ENCODE measurements around the gene VGLL4. TPM values are rescaled to one million over a fixed set of nuclear protein-coding genes. Genes with fewer than 3 reads are reported as not detected.

The VGLL4 gene
- polyA plus RNA-seq, 1 donor (not counting 4 experiments of a cell fraction or from before 2014, with no cell fraction given), result 32.6 TPM

DNA sequence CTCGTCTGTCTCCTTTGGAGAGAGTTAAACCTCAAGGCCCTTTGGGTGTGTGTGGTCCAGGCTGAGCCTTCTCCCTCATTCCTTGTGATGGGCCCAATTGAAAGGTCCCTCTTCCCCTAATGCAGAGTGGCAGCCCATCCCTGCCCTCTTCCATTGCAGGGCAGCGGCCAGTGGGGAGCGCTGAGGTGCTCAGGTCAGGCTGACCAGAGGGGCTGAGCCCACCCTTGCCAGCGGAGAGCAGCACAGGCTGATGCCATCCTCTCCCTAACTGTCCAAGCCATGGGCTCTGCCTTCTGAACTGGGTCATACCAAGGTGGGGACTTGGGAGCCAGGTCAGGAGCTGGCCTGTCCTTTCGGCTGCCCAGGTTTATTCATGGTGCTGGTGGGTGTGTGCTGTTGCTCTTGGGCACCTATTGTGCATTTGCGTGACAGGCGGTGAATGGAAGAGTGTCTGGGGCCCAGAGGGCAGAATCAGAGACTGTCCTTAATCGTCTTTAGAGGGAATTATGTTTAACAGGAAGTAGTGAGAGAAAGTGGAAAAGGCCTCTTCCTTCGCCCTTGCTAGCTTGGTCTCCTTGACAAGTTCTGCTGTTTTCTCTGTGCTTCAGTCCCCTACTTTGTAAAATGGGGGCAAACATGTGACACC is 96.9 kb downstream of the VGLL4 start:
- no peak overlapping the region for H3K9ac ChIP-seq (ENCODE audit: control insufficient read depth, extremely low read depth, insufficient read depth, low read length)
- no peaks in the 10 kb centered on the region for H3K36me3 ChIP-seq (ENCODE audit: control insufficient read depth in 2 of 2, extremely low read depth in 1 of 2, insufficient read depth in 2 of 2, low read length in 2 of 2)
- DNase-seq (ENCODE audit: low read depth, low spot score), result no peak
- H3K27ac ChIP-seq (ENCODE audit: control insufficient read depth, insufficient read depth, low read length), result no peak overlapping the region
- no peaks in the 10 kb centered on the region for H3K27me3 ChIP-seq (ENCODE audit: control insufficient read depth, extremely low read depth, insufficient read depth, low read length)
- H4K20me1 ChIP-seq (ENCODE audit: control insufficient read depth, extremely low read depth, insufficient read depth, low read length), result no peaks in the 10 kb centered on the region
- H3K79me2 ChIP-seq (ENCODE audit: control insufficient read depth, insufficient read depth, low read length), result no peaks in the 10 kb centered on the region
- H3K4me2 ChIP-seq (ENCODE audit: control insufficient read depth, extremely low read depth, insufficient read depth, low read depth, low read length), result no peak overlapping the region
- no peak overlapping the region for H2AFZ ChIP-seq (ENCODE audit: control insufficient read depth, low read length)
- dilution Hi-C loops (cut with MboI; ENCODE audit: extremely low pct_ligation_motif_present, low sequenced_read_pairs), result no loop called here
- H3K9me3 ChIP-seq (ENCODE audit: control insufficient read depth, low read depth, low read length), result no peaks in the 10 kb centered on the region
- TF ChIP-seq, protein P1, sequence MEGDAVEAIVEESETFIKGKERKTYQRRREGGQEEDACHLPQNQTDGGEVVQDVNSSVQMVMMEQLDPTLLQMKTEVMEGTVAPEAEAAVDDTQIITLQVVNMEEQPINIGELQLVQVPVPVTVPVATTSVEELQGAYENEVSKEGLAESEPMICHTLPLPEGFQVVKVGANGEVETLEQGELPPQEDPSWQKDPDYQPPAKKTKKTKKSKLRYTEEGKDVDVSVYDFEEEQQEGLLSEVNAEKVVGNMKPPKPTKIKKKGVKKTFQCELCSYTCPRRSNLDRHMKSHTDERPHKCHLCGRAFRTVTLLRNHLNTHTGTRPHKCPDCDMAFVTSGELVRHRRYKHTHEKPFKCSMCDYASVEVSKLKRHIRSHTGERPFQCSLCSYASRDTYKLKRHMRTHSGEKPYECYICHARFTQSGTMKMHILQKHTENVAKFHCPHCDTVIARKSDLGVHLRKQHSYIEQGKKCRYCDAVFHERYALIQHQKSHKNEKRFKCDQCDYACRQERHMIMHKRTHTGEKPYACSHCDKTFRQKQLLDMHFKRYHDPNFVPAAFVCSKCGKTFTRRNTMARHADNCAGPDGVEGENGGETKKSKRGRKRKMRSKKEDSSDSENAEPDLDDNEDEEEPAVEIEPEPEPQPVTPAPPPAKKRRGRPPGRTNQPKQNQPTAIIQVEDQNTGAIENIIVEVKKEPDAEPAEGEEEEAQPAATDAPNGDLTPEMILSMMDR (optimal IDR thresholded peaks at IDR 0.05 in 1 of 3, IDR thresholded peaks at IDR 0.05 in 1 of 3, conservative IDR thresholded peaks at IDR 0.05 in 1 of 3; ENCODE audit: extremely low read depth in 1 of 3, insufficient read depth in 2 of 3, low read length in 3 of 3), result no peak
- H3K4me3 ChIP-seq (ENCODE audit: control insufficient read depth in 2 of 3, extremely low read depth in 1 of 3, insufficient read depth in 2 of 3, low read depth in 1 of 3, low read length in 3 of 3), result no peak overlapping the region
- FAIRE-seq, result no peak
- peaks cover 3% of the 10 kb centered on the region for H3K4me1 ChIP-seq (ENCODE audit: control insufficient read depth, extremely low read depth, insufficient read depth, low read length)
- H3K9me1 ChIP-seq (ENCODE audit: control insufficient read depth, extremely low read depth, insufficient read depth, low read length), result no peaks in the 10 kb centered on the region

DNA sequence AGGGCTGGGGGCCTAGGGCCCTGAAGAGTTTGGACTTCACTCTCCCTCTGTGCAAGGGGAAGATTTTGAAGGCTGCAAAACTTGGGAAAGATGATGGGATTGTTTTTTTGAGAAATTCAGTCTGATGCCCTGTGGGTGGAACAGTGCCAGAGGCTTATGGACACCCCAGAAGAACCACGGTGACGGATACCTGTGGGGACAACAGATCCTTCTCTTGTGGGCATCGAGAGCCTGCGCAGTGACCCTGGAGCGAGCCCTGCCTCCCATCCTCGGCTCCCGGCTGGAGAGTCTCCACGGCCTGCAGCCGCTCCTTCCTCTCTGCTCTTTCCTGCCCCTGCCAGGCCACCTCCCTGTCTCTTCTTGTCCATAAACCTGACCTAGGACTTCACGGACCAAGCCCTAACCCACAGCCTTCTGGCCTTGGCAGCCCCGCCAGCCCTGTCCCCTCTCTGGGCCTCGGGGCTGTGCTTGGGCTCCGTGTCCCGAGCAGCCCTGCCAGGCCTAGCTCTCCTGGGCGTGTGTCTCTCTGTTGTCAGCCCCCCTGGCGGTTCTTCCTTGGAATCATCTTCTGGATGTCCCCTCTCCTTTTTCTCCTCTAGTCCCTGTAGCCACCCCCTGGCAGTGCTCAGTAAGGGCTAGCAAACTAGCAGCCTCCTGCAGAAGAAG is 98.4 kb downstream of the VGLL4 start:
- Histone ChIP-seq H3K4me2 (ENCODE audit: control insufficient read depth, extremely low read depth, insufficient read depth, low read depth, low read length) (no peak overlapping the region), H3K4me3 (ENCODE audit: control insufficient read depth in 2 of 3, extremely low read depth in 1 of 3, insufficient read depth in 2 of 3, low read depth in 1 of 3, low read length in 3 of 3) (no peak overlapping the region), H2AFZ (ENCODE audit: control insufficient read depth, low read length) (no peak overlapping the region), H3K9me1 (ENCODE audit: control insufficient read depth, extremely low read depth, insufficient read depth, low read length) (no peaks in the 10 kb centered on the region), H3K27me3 (ENCODE audit: control insufficient read depth, extremely low read depth, insufficient read depth, low read length) (no peaks in the 10 kb centered on the region), H3K4me1 (ENCODE audit: control insufficient read depth, extremely low read depth, insufficient read depth, low read length) (peaks cover 3% of the 10 kb centered on the region), H3K9ac (ENCODE audit: control insufficient read depth, extremely low read depth, insufficient read depth, low read length) (no peak overlapping the region), H3K79me2 (ENCODE audit: control insufficient read depth, insufficient read depth, low read length) (no peaks in the 10 kb centered on the region), H3K9me3 (ENCODE audit: control insufficient read depth, low read depth, low read length) (no peaks in the 10 kb centered on the region), H3K36me3 (ENCODE audit: control insufficient read depth in 2 of 2, extremely low read depth in 1 of 2, insufficient read depth in 2 of 2, low read length in 2 of 2) (no peaks in the 10 kb centered on the region), H4K20me1 (ENCODE audit: control insufficient read depth, extremely low read depth, insufficient read depth, low read length) (no peaks in the 10 kb centered on the region), H3K27ac (ENCODE audit: control insufficient read depth, insufficient read depth, low read length) (no peak overlapping the region)
- no peak for TF ChIP-seq EZH2 (IDR thresholded peaks at IDR 0.05; ENCODE audit: low read length)
- TF ChIP-seq, protein P1 (optimal IDR thresholded peaks at IDR 0.05 in 1 of 3, IDR thresholded peaks at IDR 0.05 in 1 of 3, conservative IDR thresholded peaks at IDR 0.05 in 1 of 3; ENCODE audit: extremely low read depth in 1 of 3, insufficient read depth in 2 of 3, low read length in 3 of 3), result no peak
- DNase-seq (ENCODE audit: low read depth, low spot score), result no peak
- dilution Hi-C loops (cut with MboI; ENCODE audit: extremely low pct_ligation_motif_present, low sequenced_read_pairs), result no loop called here
- FAIRE-seq, result no peak

Data from keratinocyte (primary cell).